B cell (primary cell): Measurements from ENCODE around the gene EPHB1.

Experiments used
- CTCF ChIP-seq: fragments of 200-600 bp; IDR thresholded peaks from one replicate; pipeline ENCODE4 v1.8.0; 2022; ENCODE audit warnings: antibody characterized with exemption, mild to moderate bottlenecking
- EZH2 ChIP-seq: IDR thresholded peaks from 2 replicates; pipeline ENCODE4 v1.6.1; 2012; ENCODE audit warnings: borderline replicate concordance, low read depth, mild to moderate bottlenecking, moderate library complexity, low read length; ENCODE audit not compliant: insufficient read depth, poor library complexity, severe bottlenecking

GRCh38 chr3:135107043-135107442 lies 312.0 kb downstream of the EPHB1 start:
- TF ChIP-seq CTCF (no peak), EZH2 (no peak)
